ENCODE results near the gene RAPSN.

Gene RAPSN

DNA sequence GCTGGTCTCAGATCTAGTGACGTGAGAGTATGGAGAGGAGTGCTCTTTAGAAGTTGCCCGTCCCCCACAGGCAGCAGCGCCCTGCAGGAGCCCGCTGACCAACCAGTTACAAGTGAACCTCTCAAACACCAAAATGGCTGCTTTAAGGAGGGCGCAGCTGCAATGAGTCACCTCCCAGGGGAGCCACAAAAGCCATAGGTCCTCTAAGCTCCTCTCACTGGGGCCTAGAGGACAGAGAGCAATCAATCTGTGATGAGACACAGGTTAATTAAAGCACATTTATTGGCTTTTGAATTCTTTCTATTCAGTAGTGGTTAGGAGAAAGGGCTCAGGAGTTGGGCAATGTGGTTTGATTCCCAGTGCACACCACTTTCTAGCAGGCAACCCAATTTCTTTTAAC is 15.5 kb upstream of the RAPSN start:
- DNase-seq, result no peak

GRCh38 chr11:47461876-47462275 is 12.9 kb upstream of the RAPSN start:
- no peak for DNase-seq

- no peak for DNase-seq
These were observed 11.8 kb upstream of the RAPSN start for GRCh38 chr11:47460571-47461235.

DNA sequence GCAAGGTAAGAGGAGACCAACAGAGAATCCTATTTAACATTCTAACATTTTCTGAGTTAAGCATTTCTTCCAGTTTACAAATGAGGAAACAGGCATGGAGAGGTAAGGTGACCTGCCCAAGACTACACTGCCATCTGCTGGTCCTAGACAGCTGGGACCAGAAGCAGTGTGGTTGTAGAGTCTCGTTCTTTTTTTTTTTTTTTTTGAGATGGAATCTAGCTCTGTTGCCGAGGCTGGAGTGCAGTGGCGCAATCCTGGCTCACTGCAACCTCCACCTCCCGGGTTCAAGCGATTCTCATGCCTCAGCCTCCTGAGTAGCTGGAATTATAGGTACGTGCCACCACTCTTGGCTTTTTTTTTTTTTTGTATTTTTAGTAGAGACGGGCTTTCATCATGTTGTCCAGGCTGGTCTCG is 5.3 kb upstream of the RAPSN start:
- DNase-seq, result peak; percentile 55 to 66

- no peak for DNase-seq
These were observed 4.4 kb upstream of the RAPSN start for GRCh38 chr11:47453365-47453764.

DNA sequence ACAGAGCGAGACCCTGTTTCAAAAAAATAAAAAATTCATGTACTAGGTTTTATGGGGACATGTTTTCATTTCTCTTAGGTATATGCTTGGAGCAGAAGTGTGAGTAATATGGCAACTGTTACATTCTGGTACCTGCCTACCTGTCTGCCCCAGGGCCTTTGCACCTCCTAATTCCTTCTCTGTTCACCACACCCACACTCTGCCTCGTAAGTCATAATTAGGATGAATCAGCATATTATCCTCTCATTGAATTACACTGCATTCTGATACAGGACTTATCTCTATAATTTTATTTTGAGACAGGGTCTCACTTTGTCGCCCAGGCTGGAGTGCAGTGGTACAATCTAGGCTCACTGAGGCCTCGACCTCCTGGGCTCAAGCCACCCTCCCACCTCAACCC is 3.1 kb upstream of the RAPSN start:
- DNase-seq, result no peak

DNA sequence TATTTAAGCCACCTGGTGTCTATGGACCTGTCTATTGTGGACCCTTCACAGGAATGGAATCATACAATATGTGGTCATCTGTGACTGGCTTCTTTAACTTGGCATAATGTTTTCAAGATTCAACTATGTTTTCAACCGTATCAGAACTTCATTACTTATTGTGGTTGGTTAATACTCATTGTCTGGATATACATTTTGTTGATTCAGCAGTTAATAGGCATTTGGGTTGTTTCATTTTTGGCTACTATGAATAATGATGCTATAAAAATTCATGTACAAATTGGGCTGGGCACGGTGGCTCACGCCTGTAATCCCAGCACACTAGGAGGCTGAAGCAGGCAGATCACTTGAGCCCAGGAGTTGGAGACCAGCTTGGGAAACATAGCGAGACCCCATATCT is 2.5 kb upstream of the RAPSN start:
- no peak for DNase-seq

DNA sequence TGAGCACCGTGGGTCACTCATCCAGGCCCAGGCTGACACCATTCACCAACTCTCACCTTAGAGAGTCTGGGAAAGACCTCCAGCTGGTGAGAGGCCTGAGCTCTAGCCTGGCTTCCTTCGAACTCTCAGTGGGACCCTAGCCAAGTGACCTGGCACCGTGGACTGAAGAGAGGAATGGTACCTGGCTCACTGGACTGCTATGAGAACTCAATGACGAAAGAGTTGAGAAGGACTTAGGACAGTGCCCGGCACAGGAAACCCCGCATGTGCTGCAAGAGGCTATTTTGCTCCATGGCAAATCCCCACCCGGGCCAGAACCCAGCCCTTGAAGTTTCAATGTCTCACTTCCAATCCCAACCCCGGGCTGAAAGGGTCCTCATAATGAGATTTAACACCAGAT is 605 bp upstream of the RAPSN start:
- DNase-seq, result no peak

- no peak for DNase-seq
These were observed 1.0 kb downstream of the RAPSN start for GRCh38 chr11:47447906-47448305.

GRCh38 chr11:47446833-47447232 is 2.1 kb downstream of the RAPSN start:
- no peak for DNase-seq

- no peak for DNase-seq
These were observed 3.1 kb downstream of the RAPSN start for GRCh38 chr11:47445840-47446239.

GRCh38 chr11:47443817-47444216 is 5.1 kb downstream of the RAPSN start:
- no peak for DNase-seq

GRCh38 chr11:47443028-47443700 is 5.8 kb downstream of the RAPSN start:
- no peak for DNase-seq

GRCh38 chr11:47442514-47442913 is 6.4 kb downstream of the RAPSN start:
- no peak for DNase-seq

DNA sequence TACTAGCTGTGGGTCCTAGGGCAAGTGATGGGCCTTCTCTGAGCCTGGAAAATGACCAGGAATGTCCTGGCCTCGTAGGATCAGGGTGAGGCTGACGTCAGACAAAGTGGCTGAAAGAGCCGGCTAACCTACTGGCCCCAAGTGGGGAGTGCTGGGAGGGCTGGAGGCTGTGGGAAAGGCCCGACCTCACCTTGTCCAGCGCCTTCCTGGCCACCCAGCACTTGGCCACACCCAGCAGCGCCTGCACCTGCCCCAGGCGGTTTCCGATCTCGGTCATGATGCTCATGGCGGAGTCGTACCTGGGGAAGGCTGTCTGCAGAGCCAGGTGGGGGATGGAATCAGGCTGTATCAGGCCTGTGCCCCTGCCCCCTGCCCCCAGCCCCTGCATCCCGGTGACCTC is 7.5 kb downstream of the RAPSN start:
- no peak for DNase-seq

GRCh38 chr11:47440054-47440476 is 8.9 kb downstream of the RAPSN start:
- no peak for DNase-seq

- DNase-seq, result no peak
These were observed 10.2 kb downstream of the RAPSN start for GRCh38 chr11:47438721-47439120.

GRCh38 chr11:47437746-47438418 is 11.1 kb downstream of the RAPSN start:
- DNase-seq, result no peak

GRCh38 chr11:47437218-47437745 is 11.7 kb downstream of the RAPSN start:
- DNase-seq, result no peak

DNA sequence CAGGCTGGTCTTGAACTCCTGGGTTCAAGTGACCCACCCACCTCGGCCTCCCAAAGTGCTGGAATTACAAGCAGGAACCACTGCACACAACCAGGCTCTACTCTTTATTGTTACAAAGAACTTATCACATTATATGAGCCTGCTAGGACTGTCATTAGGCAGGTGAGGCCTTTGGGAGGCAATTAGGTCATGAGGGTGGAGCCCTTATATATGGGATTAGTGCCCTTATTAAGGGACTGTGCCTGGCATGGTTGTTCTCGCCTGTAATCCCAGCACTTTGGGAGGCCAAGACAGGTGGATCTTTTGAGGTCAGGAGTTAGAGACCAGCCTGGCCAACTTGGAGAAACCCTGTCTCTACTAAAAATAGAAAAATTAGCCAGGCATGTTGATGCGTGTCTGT is 12.2 kb downstream of the RAPSN start:
- DNase-seq, result no peak

- no peak for DNase-seq
These were observed 13.2 kb downstream of the RAPSN start for GRCh38 chr11:47435687-47436086.

GRCh38 chr11:47434011-47434786 is 14.7 kb downstream of the RAPSN start:
- DNase-seq, result no peak

GRCh38 chr11:47433157-47433556 is 15.8 kb downstream of the RAPSN start:
- DNase-seq, result no peak
